Activated CD4-positive, alpha-beta T cell treated with anti-CD3 and anti-CD28 coated beads for 36 hours (primary cell): ENCODE data around the gene NEK6. TPM values are rescaled to one million over a fixed set of nuclear protein-coding genes. Genes with fewer than 3 reads are reported as not detected.

Source experiments
- ATAC-seq: fragments of 200-7000 bp; cut with Tn5 transposase; one replicate; pipeline ENCODE4 v1.10.0; 2021; ENCODE audit warnings: mild to moderate bottlenecking, moderate library complexity
- CTCF ChIA-PET: fragments of 350-600 bp; sonication (Branson Sonifier 250); formaldehyde crosslinking; loops from one replicate; lab custom pipeline; 2021; ENCODE audit warnings: antibody characterized with exemption; lab: Charles Lee
- POLR2A ChIA-PET: fragments of 350-600 bp; sonication (Branson Sonifier 250); formaldehyde crosslinking; loops from one replicate; lab custom pipeline; 2021; ENCODE audit warnings: antibody characterized with exemption, inconsistent platforms; lab: Charles Lee
- DNase-seq: peaks from one replicate; pipeline ENCODE4 v3.0.0-alpha.2; 2020
- H3K27ac Mint-ChIP-seq: one replicate; pipeline ENCODE4 v1.8.0; 2021; ENCODE audit warnings: mixed read lengths
- H3K27me3 Mint-ChIP-seq: one replicate; pipeline ENCODE4 v1.8.0; 2021; ENCODE audit warnings: mixed read lengths
- H3K36me3 Mint-ChIP-seq: one replicate; pipeline ENCODE4 v1.8.0; 2021; ENCODE audit warnings: low read depth, mixed read lengths
- H3K4me1 Mint-ChIP-seq: one replicate; pipeline ENCODE4 v1.8.0; 2021; ENCODE audit warnings: mixed read lengths
- H3K4me3 Mint-ChIP-seq: one replicate; pipeline ENCODE4 v1.8.0; 2021; ENCODE audit warnings: mild to moderate bottlenecking, moderate library complexity, mixed read lengths
- H3K9me3 Mint-ChIP-seq: one replicate; pipeline ENCODE4 v1.8.0; 2021; ENCODE audit warnings: low read depth, mixed read lengths
- intact Hi-C, 2 experiments: fragments of 100-400 bp; cut with DNase I in 1 of 2; cut with micrococcal nuclease in 1 of 2; formaldehyde crosslinking; loops; one replicate each; pipeline versions ENCODE4 v1.14.2 to v1.15.1; 2022 to 2024; cut with DNase I, micrococcal nuclease
- total RNA-seq, 2 experiments: library from RNA; stranded (reverse); gene quantifications; one replicate each; pipeline ENCODE4 v1.2.3, GENCODE V29; 2021

Gene NEK6
- total RNA-seq, 2 experiments from 2014 or later = 6.4 to 10.1 TPM

- DNase-seq = no peak
Observed at GRCh38 chr9:124312290-124313265, 54.8 kb downstream of the NEK6 start.

DNA sequence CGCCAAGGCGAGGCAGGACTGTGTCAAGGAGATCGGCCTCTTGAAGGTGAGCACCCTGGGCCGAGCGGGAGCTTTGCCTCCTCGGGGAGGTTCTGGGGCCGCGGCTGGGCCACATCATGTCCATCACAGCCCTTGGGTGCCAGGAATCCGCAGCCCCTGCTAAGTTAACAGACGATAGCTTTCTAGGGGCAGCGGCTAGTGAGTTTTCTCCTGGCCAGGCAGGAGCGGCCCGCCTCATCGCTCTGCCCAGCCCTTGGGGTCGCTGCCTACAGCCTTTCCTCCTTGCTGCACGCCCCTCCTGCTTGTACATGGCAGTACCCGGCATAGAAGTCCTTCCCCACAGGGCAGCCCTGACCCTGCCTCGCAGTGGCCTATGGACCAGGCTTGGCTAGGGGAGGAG, 56.2 kb downstream of the NEK6 start:
- intact Hi-C loops = no loop called here
- no peaks in the 10 kb centered on the region for H3K27me3 Mint-ChIP-seq

More at GRCh38 chr9:124312290-124313265, 54.8 kb downstream of the NEK6 start:
- Mint-ChIP-seq H3K4me1 (no peaks in the 10 kb centered on the region), H3K27ac (no peak overlapping the region), H3K27me3 (no peaks in the 10 kb centered on the region), H3K4me3 (no peak overlapping the region), H3K36me3 (no peaks in the 10 kb centered on the region), H3K9me3 (no peaks in the 10 kb centered on the region)
- ATAC-seq = no peak
- CTCF ChIA-PET = interaction anchor here (0.6 to 1.2 kb wide), 3 partner anchors 8 to 264 kb away, joined by 3 read pairs; no protein-coding TSS in a partner anchor
- POLR2A ChIA-PET = no interaction called here
- intact Hi-C loops = no loop called here

DNA sequence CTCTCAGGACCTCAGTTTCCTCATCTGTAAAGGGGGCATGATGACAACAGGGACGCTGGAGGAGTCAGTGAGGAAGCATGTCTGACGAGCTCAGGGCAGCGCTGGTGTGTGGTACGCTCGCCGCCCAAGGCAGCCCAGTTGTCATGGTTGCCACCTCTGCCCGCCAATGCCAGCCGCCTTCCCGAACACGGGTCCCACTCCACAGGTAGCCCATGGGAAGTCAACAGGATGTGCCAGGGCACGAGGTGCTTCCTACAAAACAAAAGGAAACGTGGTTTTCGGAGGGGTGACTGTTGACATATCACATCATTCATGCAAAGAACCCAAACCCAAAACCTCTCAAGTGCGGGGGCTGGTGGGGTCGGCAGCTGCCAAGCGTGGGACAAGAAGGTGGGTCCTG, 58.1 kb downstream of the NEK6 start:
- POLR2A ChIA-PET = no interaction called here
- no peak overlapping the region for H3K27ac Mint-ChIP-seq
- H3K27me3 Mint-ChIP-seq = no peaks in the 10 kb centered on the region
- ATAC-seq (no peak), DNase-seq (no peak)
- CTCF ChIA-PET = no interaction called here
- H3K9me3 Mint-ChIP-seq = no peaks in the 10 kb centered on the region
- no peaks in the 10 kb centered on the region for H3K4me1 Mint-ChIP-seq
- no peak overlapping the region for H3K4me3 Mint-ChIP-seq
- no peaks in the 10 kb centered on the region for H3K36me3 Mint-ChIP-seq
- intact Hi-C loops = no loop called here

More for the DNA sequence above, 56.2 kb downstream of the NEK6 start:
- no peaks in the 10 kb centered on the region for H3K4me1 Mint-ChIP-seq
- no peak overlapping the region for H3K27ac Mint-ChIP-seq
- POLR2A ChIA-PET = no interaction called here
- no peaks in the 10 kb centered on the region for H3K36me3 Mint-ChIP-seq
- DNase-seq (no peak), ATAC-seq (no peak)
- H3K4me3 Mint-ChIP-seq = no peak overlapping the region
- CTCF ChIA-PET = no interaction called here
- no peaks in the 10 kb centered on the region for H3K9me3 Mint-ChIP-seq

- no peak overlapping the region for H3K27ac Mint-ChIP-seq
- H3K4me1 Mint-ChIP-seq = no peaks in the 10 kb centered on the region
- intact Hi-C loops = loop anchor here (1.0 to 2.0 kb wide), 2 partner anchors 193 to 194 kb away; no protein-coding TSS in a partner anchor
- no peaks in the 10 kb centered on the region for H3K27me3 Mint-ChIP-seq
- H3K9me3 Mint-ChIP-seq = no peaks in the 10 kb centered on the region
- ATAC-seq (peak; percentile 78), DNase-seq (peak; percentile 72)
- H3K4me3 Mint-ChIP-seq = no peak overlapping the region
- POLR2A ChIA-PET = no interaction called here
- CTCF ChIA-PET = interaction anchor here (0.5 to 2.2 kb wide), 6 partner anchors 9 to 252 kb away, joined by 3 to 11 read pairs (median 3); no protein-coding TSS in a partner anchor
- H3K36me3 Mint-ChIP-seq = no peaks in the 10 kb centered on the region
Observed at GRCh38 chr9:124320062-124320973, 62.6 kb downstream of the NEK6 start.

- DNase-seq = no peak
- POLR2A ChIA-PET = no interaction called here
- Mint-ChIP-seq H3K36me3 (no peaks in the 10 kb centered on the region), H3K27ac (no peak overlapping the region), H3K9me3 (no peaks in the 10 kb centered on the region), H3K27me3 (no peaks in the 10 kb centered on the region), H3K4me1 (no peaks in the 10 kb centered on the region), H3K4me3 (no peak overlapping the region)
- no peak for ATAC-seq
- CTCF ChIA-PET = interaction anchor here (0.6 to 2.2 kb wide), 3 partner anchors 194 to 1114 kb away, joined by 3 to 11 read pairs (median 4); no protein-coding TSS in a partner anchor
- intact Hi-C loops = loop anchor here in 1 of 2 experiments (2.0 kb wide), 1 partner anchor 195 kb away; no protein-coding TSS in a partner anchor
Observed at GRCh38 chr9:124321416-124321815, 63.7 kb downstream of the NEK6 start.

GRCh38 chr9:124321935-124322334, 64.2 kb downstream of the NEK6 start:
- Mint-ChIP-seq H3K4me1 (no peaks in the 10 kb centered on the region), H3K27ac (no peak overlapping the region), H3K9me3 (no peaks in the 10 kb centered on the region), H3K4me3 (no peak overlapping the region), H3K36me3 (no peaks in the 10 kb centered on the region), H3K27me3 (no peaks in the 10 kb centered on the region)
- POLR2A ChIA-PET = no interaction called here
- no peak for DNase-seq
- intact Hi-C loops = loop anchor here in 1 of 2 experiments (2.0 kb wide), 1 partner anchor 195 kb away; no protein-coding TSS in a partner anchor
- no peak for ATAC-seq
- CTCF ChIA-PET = interaction anchor here (0.6 to 2.2 kb wide), 3 partner anchors 194 to 1115 kb away, joined by 3 to 11 read pairs (median 4); no protein-coding TSS in a partner anchor

- CTCF ChIA-PET = interaction anchor here (0.6 to 0.9 kb wide), 3 partner anchors 102 to 205 kb away, joined by 3 to 4 read pairs (median 3); no protein-coding TSS in a partner anchor
- POLR2A ChIA-PET = interaction anchor here (0.6 kb wide), 1 partner anchor 148 kb away, joined by 5 read pairs; no protein-coding TSS in a partner anchor
- intact Hi-C loops = no loop called here
- no peaks in the 10 kb centered on the region for H3K9me3 Mint-ChIP-seq
- no peaks in the 10 kb centered on the region for H3K27me3 Mint-ChIP-seq
- H3K27ac Mint-ChIP-seq = no peak overlapping the region
- ATAC-seq = no peak
- H3K4me1 Mint-ChIP-seq = no peaks in the 10 kb centered on the region
- DNase-seq = no peak
- no peaks in the 10 kb centered on the region for H3K36me3 Mint-ChIP-seq
- no peak overlapping the region for H3K4me3 Mint-ChIP-seq
Observed at GRCh38 chr9:124322618-124323432, 65.1 kb downstream of the NEK6 start.

GRCh38 chr9:124323904-124324303, 66.2 kb downstream of the NEK6 start:
- no peak for DNase-seq
- Mint-ChIP-seq H3K4me1 (no peaks in the 10 kb centered on the region), H3K36me3 (no peaks in the 10 kb centered on the region), H3K27me3 (no peaks in the 10 kb centered on the region), H3K9me3 (no peaks in the 10 kb centered on the region), H3K27ac (no peak overlapping the region), H3K4me3 (no peak overlapping the region)
- ChIA-PET POLR2A (no interaction called here), CTCF (no interaction called here)
- no peak for ATAC-seq
- intact Hi-C loops = no loop called here

DNA sequence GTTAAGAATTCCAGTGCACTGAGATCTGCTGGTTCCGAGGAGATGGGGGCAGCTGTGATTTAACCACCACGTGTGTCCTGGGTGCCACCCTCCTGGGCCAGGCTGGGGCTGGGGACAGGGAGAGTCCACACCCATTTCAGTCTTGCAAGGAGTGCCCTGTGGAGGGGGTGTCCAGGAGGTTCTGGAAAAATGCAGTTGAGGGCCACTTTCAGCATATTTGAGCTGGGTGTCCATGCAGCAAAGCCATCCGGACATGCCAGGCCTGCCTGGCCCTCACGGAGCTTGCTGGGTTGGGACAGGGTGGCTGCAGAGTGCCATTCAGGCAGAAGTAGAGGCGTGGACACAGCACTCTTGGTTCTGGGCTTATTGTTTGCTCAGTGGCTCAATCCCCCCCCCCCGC, 68.1 kb downstream of the NEK6 start:
- H3K27me3 Mint-ChIP-seq = no peaks in the 10 kb centered on the region
- H3K4me1 Mint-ChIP-seq = no peaks in the 10 kb centered on the region
- H3K9me3 Mint-ChIP-seq = no peaks in the 10 kb centered on the region
- H3K4me3 Mint-ChIP-seq = no peak overlapping the region
- ChIA-PET POLR2A (no interaction called here), CTCF (interaction anchor here (0.6 kb wide), 1 partner anchor 39 kb away, joined by 4 read pairs; no protein-coding TSS in a partner anchor)
- ATAC-seq (no peak), DNase-seq (no peak)
- H3K27ac Mint-ChIP-seq = no peak overlapping the region
- intact Hi-C loops = no loop called here
- H3K36me3 Mint-ChIP-seq = no peaks in the 10 kb centered on the region

GRCh38 chr9:124326378-124326777, 68.6 kb downstream of the NEK6 start:
- H3K27ac Mint-ChIP-seq = no peak overlapping the region
- no peaks in the 10 kb centered on the region for H3K27me3 Mint-ChIP-seq
- H3K4me3 Mint-ChIP-seq = no peak overlapping the region
- CTCF ChIA-PET = no interaction called here
- DNase-seq (no peak), ATAC-seq (no peak)
- intact Hi-C loops = no loop called here
- POLR2A ChIA-PET = no interaction called here
- H3K4me1 Mint-ChIP-seq = no peaks in the 10 kb centered on the region
- H3K9me3 Mint-ChIP-seq = no peaks in the 10 kb centered on the region
- H3K36me3 Mint-ChIP-seq = no peaks in the 10 kb centered on the region
